Epithelial cell of esophagus (primary cell): ENCODE results near the gene CD164L2.

Experiments used
- DNase-seq: peaks from one replicate; pipeline ENCODE4 v3.0.0; 2010; ENCODE audit warnings: low read depth
- H3K4me3 ChIP-seq: 2 replicates; pipeline ENCODE4 v1.5.1; 2011; ENCODE audit warnings: mild to moderate bottlenecking, low read length, control low read depth
- CTCF ChIP-seq: IDR thresholded peaks from 2 replicates; pipeline ENCODE4 v1.5.1; 2011; ENCODE audit warnings: low read depth, mild to moderate bottlenecking, low read length, control low read depth, inconsistent platforms; ENCODE audit not compliant: insufficient read depth; ENCODE audit errors: missing control alignments

CD164L2 gene

GRCh38 chr1:27342778-27343638 is 40.1 kb downstream of the CD164L2 start:
- DNase-seq: peak; percentile 99
- peak overlapping the region; percentile 98 for H3K4me3 ChIP-seq
- no peak for TF ChIP-seq CTCF

GRCh38 chr1:27342391-27342777 is 40.7 kb downstream of the CD164L2 start:
- DNase-seq: no peak
- TF ChIP-seq CTCF: no peak
- H3K4me3 ChIP-seq: peak overlapping the region; percentile 98

- peak within 1 kb of the TSS; percentile 98 for H3K4me3 ChIP-seq
- DNase-seq: peak; percentile 92
- TF ChIP-seq CTCF: no peak
Observed at GRCh38 chr1:27341525-27342252, 41.4 kb downstream of the CD164L2 start, which contains the start of gene SYTL1. SYTL1 (plus strand) TSS chr1:27342022; CDS start chr1:27345335, 3,313 bp downstream.

- no peak overlapping the region for H3K4me3 ChIP-seq
- no peak for DNase-seq
- no peak for TF ChIP-seq CTCF
Observed at GRCh38 chr1:27339213-27339612, 43.9 kb downstream of the CD164L2 start.

GRCh38 chr1:27338751-27339150 is 44.4 kb downstream of the CD164L2 start:
- no peak overlapping the region for H3K4me3 ChIP-seq
- no peak for DNase-seq
- TF ChIP-seq CTCF: no peak

- TF ChIP-seq CTCF: no peak
- no peak for DNase-seq
- no peak overlapping the region for H3K4me3 ChIP-seq
Observed at GRCh38 chr1:27336756-27337155, 46.4 kb downstream of the CD164L2 start.
